Osteocyte (in vitro differentiated cells): ENCODE results near the gene ULBP1. TPM values are rescaled to one million over a fixed set of nuclear protein-coding genes. Genes with fewer than 3 reads are reported as not detected.
"Not testable (repeated sequence)": the region's sequence is repeated elsewhere in the genome, so short reads cannot be mapped to it uniquely, and the experiment has no call there.

ENCODE experiments used
- DNase-seq: peaks from one replicate; pipeline ENCODE4 v3.0.0; 2021; ENCODE audit warnings: mixed read lengths; ENCODE audit not compliant: unreplicated experiment; ENCODE audit errors: extremely low spot score
- H3K27ac Mint-ChIP-seq: one replicate; pipeline ENCODE4 v1.8.0; 2021; ENCODE audit warnings: mild to moderate bottlenecking, mixed read lengths; ENCODE audit not compliant: unreplicated experiment
- H3K27me3 Mint-ChIP-seq: one replicate; pipeline ENCODE4 v1.8.0; 2021; ENCODE audit warnings: mixed read lengths; ENCODE audit not compliant: unreplicated experiment
- H3K36me3 Mint-ChIP-seq: one replicate; pipeline ENCODE4 v1.8.0; 2021; ENCODE audit warnings: mixed read lengths; ENCODE audit not compliant: unreplicated experiment
- H3K4me1 Mint-ChIP-seq: one replicate; pipeline ENCODE4 v1.8.0; 2021; ENCODE audit warnings: mixed read lengths; ENCODE audit not compliant: unreplicated experiment
- H3K4me3 Mint-ChIP-seq: one replicate; pipeline ENCODE4 v1.8.0; 2021; ENCODE audit warnings: mild to moderate bottlenecking, moderate library complexity, mixed read lengths; ENCODE audit not compliant: unreplicated experiment
- H3K9me3 Mint-ChIP-seq: one replicate; pipeline ENCODE4 v1.8.0; 2021; ENCODE audit warnings: mixed read lengths; ENCODE audit not compliant: unreplicated experiment
- CTCF ChIP-seq: fragments of 200-600 bp; sonication (generic); IDR thresholded peaks from 2 replicates; pipeline ENCODE4 v1.5.0; 2021; ENCODE audit warnings: antibody characterized with exemption, mild to moderate bottlenecking, moderate library complexity
- total RNA-seq: library from RNA; stranded (reverse); gene quantifications from 2 replicates; pipeline ENCODE4 v1.2.1, GENCODE V29; 2021

Gene ULBP1
- total RNA-seq, 1 donor from 2014 or later, result 11.5 TPM

DNA sequence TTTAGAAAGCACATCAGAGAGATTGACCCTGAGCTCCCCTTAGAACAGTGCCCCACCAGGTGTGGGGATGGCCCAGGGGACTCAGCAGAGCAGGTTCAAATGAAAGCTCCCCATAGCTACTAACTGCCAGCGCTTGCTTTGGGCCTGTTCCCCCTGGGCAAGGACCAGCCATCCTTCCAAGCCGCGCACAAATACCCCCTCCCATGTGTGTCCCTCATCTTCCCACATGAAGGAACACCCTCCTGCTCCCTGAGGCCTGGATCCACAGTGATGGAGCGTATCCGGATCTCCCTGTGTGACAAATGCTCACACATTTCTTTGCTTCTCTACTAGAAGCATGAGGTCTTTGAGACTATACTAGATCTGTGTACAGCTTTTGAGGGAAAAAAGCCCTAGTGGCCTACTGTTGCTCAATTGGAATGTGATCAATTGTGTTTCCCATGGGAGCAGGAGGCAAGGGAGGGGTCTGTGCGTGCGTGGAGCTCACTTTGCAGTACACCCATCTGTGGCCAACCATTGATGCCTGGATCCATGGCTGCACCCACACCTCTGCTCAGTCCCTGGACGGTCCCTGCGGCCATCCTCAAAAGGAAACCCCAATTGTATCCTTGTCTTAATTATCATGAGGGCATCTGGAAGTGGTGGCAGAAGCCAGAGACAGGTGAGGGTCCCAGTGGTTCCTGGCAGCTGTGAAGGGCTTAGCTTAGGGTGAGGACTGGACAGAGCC lies 39.4 kb upstream of the ULBP1 start:
- DNase-seq, result peak; percentile 56
- Mint-ChIP-seq H3K36me3 (no peaks in the 10 kb centered on the region), H3K4me1 (peaks cover 20% of the 10 kb centered on the region), H3K4me3 (peak overlapping the region; percentile 36), H3K27ac (no peak overlapping the region), H3K27me3 (peaks cover 26% of the 10 kb centered on the region), H3K9me3 (no peaks in the 10 kb centered on the region)
- TF ChIP-seq CTCF, result no peak

GRCh38 chr6:149924933-149925252 lies 38.9 kb upstream of the ULBP1 start:
- TF ChIP-seq CTCF, result no peak
- H3K4me1 Mint-ChIP-seq, result peaks cover 20% of the 10 kb centered on the region
- H3K27ac Mint-ChIP-seq, result no peak overlapping the region
- DNase-seq, result peak; percentile 64
- peaks cover 31% of the 10 kb centered on the region for H3K27me3 Mint-ChIP-seq
- H3K36me3 Mint-ChIP-seq, result no peaks in the 10 kb centered on the region
- no peaks in the 10 kb centered on the region for H3K9me3 Mint-ChIP-seq
- peak overlapping the region; percentile 78 for H3K4me3 Mint-ChIP-seq

DNA sequence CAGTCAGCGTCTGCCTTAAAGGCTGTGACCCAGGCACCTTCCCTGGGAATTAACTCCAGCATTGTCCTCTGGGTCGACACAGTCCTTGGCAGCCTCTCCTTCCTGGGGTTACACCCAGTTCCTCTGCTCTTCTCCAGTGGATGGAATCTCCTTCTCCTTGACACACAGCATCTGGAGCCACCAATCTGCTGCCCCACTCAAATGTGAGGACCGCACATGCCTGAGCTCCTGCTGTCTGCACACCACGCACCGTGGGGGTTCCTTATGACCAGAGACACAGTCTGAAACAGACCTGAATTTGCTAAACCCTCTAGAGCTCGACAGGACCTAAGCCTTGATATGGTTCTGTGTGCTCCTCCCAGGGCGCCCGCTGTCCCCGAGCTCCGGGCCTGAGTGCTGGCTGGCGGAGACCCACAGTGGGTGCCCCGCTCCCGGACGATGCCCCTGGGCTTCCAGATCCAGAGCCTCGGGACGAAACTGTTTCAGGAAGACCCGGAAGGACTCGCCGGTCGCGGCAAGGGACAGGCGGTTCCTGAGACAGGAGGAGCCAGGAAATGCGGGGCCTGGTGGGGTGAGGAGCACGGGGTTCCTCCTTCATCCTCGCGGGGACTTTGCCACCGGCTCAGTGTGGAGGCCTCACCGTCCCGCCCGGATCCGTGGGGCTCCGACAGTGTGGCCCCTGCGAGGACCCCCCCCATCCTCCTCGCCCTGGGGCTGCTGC lies 38.3 kb upstream of the ULBP1 start:
- H3K9me3 Mint-ChIP-seq, result no peaks in the 10 kb centered on the region
- H3K36me3 Mint-ChIP-seq, result peaks cover 2% of the 10 kb centered on the region
- no peak for TF ChIP-seq CTCF
- H3K27me3 Mint-ChIP-seq, result peaks cover 34% of the 10 kb centered on the region
- H3K4me1 Mint-ChIP-seq, result peaks cover 20% of the 10 kb centered on the region
- peak overlapping the region; percentile 78 for H3K4me3 Mint-ChIP-seq
- H3K27ac Mint-ChIP-seq, result no peak overlapping the region
- DNase-seq, result peak; percentile 84

DNA sequence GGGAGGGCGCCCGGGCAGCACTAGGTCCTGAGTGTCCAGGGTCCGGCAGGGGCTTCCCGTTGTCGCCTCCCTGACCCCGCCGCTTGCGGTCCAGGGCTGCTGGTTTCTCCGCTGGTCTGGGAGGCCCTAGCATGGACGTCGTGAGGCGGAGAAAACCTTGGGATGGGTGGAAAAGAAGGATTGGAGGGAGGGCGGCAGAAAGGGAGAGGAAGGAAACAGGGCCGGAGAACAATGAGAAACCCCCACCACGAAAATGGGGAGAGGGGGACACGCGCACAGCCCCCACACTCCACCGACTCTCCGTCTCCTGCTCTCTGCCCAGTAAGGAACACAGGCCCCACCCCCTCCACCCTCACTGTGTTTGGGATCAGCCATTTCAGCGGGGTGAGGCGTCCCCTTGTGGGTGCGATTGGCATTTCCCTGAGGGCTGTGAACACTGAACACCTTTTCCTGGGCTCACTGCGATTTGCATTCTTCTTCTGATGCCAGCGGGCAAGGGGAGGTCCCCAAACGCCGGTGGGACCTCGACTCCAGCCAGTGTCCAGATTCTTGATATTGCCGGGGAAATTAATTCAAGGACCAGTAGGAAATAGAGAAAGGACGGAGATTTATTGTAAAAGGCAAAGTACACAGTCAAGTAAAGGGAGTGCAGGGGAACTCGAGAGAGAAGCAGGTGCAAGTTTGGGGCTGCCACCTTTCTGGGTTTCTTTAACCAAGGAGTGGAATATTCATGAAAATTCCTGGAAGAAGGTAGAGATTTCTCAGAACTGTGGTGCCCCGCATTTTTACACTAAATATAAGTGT lies 37.6 kb upstream of the ULBP1 start:
- Mint-ChIP-seq H3K9me3 (no peaks in the 10 kb centered on the region), H3K27ac (peak overlapping the region; percentile 76), H3K36me3 (peaks cover 2% of the 10 kb centered on the region), H3K4me3 (peak overlapping the region; percentile 78), H3K27me3 (peaks cover 41% of the 10 kb centered on the region), H3K4me1 (peaks cover 20% of the 10 kb centered on the region)
- DNase-seq, result peak; percentile 95
- peak; percentile 86 for TF ChIP-seq CTCF

DNA sequence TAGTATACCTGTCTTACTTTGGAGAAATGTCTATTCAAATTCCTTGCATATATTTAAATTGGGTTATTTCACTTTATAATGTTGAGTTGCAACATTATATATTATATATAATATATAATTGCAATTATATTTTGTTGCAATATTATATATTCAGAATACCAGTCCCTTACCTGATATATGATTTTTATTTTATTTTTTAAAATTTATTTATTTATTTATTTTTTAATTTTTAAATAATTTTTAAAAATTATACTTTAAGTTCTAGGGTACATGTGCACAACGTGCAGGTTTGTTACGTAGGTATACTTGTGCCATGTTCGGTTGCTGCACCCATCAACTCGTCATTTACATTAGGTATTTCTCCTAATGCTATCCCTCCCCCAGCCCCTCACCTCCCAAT lies 36.7 kb upstream of the ULBP1 start:
- not testable (repeated sequence) for H3K9me3 Mint-ChIP-seq, H3K4me3 Mint-ChIP-seq, H3K36me3 Mint-ChIP-seq, H3K27ac Mint-ChIP-seq, DNase-seq
- Mint-ChIP-seq H3K4me1 (peaks cover 20% of the 10 kb centered on the region), H3K27me3 (peaks cover 50% of the 10 kb centered on the region)
